Measurements from ENCODE around the gene CHCHD5.
"Not testable (repeated sequence)": the region's sequence is repeated elsewhere in the genome, so short reads cannot be mapped to it uniquely, and the experiment has no call there.

Gene CHCHD5

DNA sequence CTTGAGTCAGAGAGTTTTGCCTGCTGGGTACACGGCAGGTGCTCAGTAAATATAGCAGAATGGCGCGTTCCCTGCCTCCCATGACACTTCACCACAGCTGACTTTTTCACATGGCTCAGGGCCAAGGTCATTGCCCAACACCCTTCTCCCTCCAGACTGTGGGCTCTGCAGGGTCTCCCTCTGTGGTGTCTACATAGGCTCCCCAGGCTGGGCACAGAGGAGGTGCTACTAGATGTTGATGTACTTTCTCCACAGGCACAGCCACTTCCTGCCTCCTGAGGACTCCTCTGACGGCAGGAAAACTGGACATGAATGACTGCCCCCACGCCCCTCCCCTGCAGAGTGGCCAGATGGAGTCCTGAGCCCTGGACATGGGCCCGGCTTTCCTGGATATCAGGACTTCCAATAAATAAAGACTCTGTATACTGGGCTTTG lies 4.2 kb downstream of the CHCHD5 start:
- DNase-seq (ENCODE audit: low read depth), result no peak

DNA sequence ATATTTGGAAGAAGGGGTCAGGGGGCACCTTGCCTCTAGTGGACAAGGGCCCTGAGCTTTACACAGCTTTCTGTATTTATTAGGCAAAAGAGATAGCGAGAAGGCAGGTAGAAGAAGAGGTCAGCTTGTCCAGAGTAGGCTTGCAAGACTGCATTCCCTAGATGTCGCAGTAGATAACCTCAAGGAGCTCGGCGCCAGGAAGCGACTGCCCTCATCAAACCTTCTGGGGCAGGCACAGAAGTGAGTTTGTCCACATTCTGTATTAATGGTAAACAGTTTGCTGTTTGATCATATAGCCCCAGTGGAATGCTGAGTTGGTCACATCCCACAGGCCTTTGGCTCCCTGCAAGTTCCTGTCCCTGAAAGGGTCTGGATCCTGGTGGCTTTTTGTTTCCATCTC lies 7.0 kb downstream of the CHCHD5 start:
- no peak for DNase-seq (ENCODE audit: low read depth)

DNA sequence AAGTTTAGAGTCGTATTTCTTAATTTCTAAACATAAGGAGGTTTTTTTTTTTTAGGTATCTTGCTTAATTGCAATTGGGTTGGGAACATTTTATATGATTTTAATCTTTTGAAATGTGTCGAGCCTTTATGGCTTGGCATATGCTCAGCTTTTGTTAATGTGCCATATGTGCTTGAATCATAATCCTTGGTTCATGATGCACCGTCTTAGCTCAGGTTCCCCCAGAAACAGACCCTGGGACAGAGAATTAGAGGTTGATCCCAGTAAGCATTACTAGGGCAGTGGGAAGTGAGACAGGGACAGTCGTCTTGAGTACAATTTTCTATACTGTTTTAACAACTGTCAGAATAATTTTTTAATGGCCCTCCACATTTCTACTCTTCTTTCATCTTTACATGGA lies 9.3 kb downstream of the CHCHD5 start:
- no peak for DNase-seq (ENCODE audit: low read depth)

GRCh38 chr2:112597537-112598322 lies 13.3 kb downstream of the CHCHD5 start:
- no peak for DNase-seq (ENCODE audit: low read depth)

GRCh38 chr2:112600634-112601033 lies 16.2 kb downstream of the CHCHD5 start:
- no peak for DNase-seq (ENCODE audit: low read depth)

DNA sequence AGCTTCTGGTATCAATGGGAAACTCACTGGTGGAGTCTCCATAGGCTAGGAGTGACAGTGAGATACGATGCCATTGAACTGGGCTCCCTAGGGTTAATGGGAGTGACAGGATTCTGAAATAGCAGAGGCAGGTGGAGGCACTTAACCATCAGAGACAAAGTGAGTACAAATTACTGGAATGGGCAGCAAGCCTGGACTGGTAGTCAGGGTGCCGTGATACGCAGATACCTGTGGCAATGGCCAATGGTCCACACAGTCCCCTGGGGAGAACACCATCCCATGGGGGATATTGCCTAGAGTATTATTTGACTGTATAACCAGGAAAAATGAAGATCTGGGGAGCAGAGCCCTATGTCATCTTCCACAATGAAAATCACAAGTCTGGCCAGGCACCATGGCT lies 17.3 kb downstream of the CHCHD5 start:
- no peak for DNase-seq (ENCODE audit: low read depth)

- no peak for DNase-seq (ENCODE audit: low read depth)
These were observed 18.5 kb downstream of the CHCHD5 start for GRCh38 chr2:112602917-112603316.

DNA sequence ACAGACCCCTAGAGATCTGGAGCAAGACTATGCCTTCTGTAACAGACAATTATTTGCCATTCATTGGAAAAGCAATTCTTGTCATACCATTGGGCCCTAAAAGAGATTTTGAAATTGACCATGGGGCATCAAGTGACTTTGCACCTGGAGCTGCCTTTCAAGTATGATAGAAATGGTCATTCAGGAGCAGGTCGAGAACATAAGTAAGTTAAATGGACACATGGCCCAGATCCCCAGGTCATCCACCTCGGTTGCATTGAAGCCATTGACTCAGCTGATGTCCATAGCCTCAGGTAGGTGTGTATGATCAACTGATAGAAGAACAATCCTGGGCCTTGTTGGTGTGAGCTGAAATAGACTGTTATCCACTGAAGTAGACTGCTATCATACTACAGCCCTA lies 19.3 kb downstream of the CHCHD5 start:
- DNase-seq (ENCODE audit: low read depth), result no peak

- no peak for DNase-seq (ENCODE audit: low read depth)
These were observed 20.5 kb downstream of the CHCHD5 start for GRCh38 chr2:112604952-112605351.

DNA sequence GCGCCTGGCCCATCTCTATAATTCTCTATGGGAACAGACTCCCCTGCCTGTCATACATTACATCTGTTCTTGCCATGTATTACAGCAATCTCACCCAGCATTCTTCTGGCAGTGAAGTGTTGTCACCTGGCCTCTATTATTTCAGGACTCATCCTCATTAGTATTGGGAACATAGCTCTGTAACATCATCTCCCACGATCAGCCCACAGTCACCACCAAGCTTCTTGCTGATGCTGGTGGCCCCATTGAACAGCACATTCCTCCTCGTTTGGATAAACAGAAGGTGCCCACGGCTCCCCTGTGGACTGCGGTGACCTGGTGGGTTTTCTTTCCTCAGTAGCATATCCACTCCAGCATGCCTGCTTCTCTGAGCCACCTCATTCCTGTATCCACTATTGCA lies 21.5 kb downstream of the CHCHD5 start:
- no peak for DNase-seq (ENCODE audit: low read depth)

GRCh38 chr2:112606547-112606946 lies 22.1 kb downstream of the CHCHD5 start:
- DNase-seq (ENCODE audit: low read depth), result no peak

DNA sequence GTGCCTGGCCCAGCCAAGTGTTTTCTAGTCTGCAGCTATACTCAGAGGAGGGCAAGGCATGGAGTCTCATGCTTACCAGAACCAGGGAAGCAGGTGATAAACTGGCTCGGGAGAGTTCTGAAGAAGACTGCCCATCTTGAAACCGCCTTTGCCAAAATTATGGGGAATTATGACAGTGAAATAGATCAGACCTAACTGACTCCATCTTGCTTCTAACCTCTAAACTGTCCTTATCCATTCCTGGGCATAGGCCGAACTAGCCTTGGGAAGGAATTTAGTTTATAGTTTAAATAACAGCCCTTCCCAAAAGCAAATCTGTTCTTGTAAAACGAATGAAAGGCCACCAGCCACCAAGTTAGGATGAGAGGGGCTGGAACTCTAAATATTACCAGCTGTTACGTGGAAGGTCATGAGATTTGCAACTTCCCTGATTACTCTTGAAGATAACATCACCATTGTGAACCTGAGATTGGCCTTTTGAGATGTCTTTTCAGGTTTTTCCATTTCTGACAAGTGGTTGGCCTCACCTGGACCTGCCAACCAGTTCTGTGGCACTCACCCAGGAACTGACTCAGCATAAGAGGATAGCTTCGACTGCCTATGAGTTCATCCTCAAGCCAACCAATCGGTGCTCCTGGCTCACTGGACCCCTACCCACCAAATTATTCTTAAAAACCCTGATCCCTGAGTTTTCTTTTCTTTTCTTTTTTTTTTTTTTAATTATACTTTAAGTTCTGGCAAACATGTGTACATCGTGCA lies 23.4 kb downstream of the CHCHD5 start:
- no peak for DNase-seq (ENCODE audit: low read depth)

DNA sequence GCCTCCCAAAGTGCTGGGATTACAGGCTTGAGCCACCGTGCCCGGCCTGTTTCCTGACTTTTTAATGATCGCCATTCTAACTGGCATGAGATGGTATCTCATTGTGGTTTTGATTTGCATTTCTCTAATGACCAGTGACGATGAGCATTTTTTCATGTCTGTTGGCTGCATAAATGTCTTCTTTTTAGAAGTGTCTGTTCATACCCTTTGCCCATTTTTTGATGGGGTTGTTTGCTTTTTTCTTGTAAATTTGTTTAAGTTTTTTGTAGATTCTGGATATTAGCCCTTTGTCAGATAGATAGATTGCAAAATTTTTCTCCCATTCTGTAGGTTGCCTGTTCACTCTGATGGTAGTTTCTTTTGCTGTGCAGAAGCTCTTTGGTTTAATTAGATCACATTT lies 24.9 kb downstream of the CHCHD5 start:
- DNase-seq (ENCODE audit: low read depth), result not testable (repeated sequence)

GRCh38 chr2:112612283-112612682 lies 27.9 kb downstream of the CHCHD5 start:
- not testable (repeated sequence) for DNase-seq (ENCODE audit: low read depth)

GRCh38 chr2:112614201-112614840 lies 29.9 kb downstream of the CHCHD5 start:
- no peak for DNase-seq (ENCODE audit: low read depth)

- DNase-seq (ENCODE audit: low read depth), result no peak
These were observed 30.6 kb downstream of the CHCHD5 start for GRCh38 chr2:112615051-112615450.

GRCh38 chr2:112615798-112616197 lies 31.4 kb downstream of the CHCHD5 start:
- not testable (repeated sequence) for DNase-seq (ENCODE audit: low read depth)

DNA sequence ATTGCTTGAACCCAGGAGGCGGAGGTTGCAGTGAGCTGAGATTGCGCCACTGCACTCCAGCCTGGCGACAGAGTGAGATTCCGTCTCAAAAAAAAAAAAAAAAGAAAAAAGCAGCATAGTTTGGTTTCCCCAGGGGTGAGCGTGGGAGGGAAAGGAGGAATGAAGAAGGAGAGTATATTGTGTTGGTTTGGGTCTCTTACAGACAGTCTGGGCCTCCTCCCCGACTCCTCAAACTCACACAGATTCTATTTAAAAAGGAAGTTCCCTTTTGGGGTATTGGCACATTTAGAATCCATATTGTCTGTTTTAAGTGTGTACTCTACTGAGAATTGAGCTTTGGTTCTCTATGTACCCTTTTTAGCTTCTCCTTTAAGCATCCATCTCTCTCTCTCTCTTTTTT lies 34.0 kb downstream of the CHCHD5 start:
- no peak for DNase-seq (ENCODE audit: low read depth)

- no peak for DNase-seq (ENCODE audit: low read depth)
These were observed 37.5 kb downstream of the CHCHD5 start for GRCh38 chr2:112621790-112622527.

- peak; percentile 90 for DNase-seq (ENCODE audit: low read depth)
These were observed 38.1 kb downstream of the CHCHD5 start for GRCh38 chr2:112622528-112622849.

DNA sequence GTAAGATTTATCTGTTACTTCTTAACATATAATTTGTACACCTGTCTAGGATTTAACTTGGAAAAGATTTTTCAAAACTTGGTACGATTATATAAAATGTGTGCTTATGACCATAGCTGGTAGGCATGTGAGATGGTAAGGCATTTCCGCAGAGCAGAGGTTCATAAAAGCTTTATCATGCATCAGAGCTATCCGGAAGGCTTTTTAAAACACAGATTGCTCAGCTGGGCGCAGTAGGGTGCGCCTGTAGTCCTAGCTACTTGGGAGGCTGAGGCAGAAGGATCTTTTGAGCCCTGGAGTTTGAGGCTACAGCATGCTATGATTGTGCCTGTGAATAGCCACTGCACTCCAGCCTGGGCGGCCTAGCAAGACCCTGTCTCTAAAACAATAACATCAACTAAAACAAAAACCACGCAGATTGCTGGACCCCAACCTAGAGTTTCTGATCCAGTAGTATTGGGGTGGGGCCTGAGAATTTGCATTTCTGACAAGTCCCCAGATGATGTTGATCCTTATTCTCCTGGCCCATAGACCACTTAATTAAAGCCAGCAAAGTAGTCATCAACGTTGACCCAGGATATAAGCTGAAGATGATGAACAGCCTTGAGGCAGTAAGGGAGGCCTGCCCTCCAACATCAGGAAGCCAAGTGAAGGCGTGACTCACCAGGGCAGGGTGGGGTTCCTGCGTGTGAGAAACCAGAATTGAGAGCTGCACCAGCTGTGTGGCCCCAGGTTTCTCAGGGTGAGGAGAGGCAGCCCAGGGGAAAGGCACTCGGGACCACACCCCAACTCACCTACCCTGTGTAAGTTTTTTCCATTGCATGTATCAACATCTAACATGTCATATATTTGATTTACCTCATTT lies 39.7 kb downstream of the CHCHD5 start:
- peak; percentile 90 for DNase-seq (ENCODE audit: low read depth)

All from HS-27A (cell line).